Uterus (tissue), 2 donors: Measurements from ENCODE around the gene ZMYND11.

Source experiments
- POLR2A ChIP-seq, 2 donors: fragments of 450-650 bp; IDR thresholded peaks; one replicate each; pipeline ENCODE4 v1.6.1; 2016; ENCODE audit warnings: antibody characterized with exemption in 2 of 2, mild to moderate bottlenecking in 1 of 2, moderate library complexity in 1 of 2
- TF ChIP-seq, protein P1 (sequence below), 4 experiments: fragments of 200-600 bp in 2 of 4; fragments of 450-650 bp in 2 of 4; sonication (generic) in 2 of 4; IDR thresholded peaks; one replicate each; pipeline ENCODE4 v1.5.1; 2016 to 2019; ENCODE audit warnings: antibody characterized with exemption in 4 of 4, mild to moderate bottlenecking in 2 of 4, moderate library complexity in 1 of 4

DNA sequence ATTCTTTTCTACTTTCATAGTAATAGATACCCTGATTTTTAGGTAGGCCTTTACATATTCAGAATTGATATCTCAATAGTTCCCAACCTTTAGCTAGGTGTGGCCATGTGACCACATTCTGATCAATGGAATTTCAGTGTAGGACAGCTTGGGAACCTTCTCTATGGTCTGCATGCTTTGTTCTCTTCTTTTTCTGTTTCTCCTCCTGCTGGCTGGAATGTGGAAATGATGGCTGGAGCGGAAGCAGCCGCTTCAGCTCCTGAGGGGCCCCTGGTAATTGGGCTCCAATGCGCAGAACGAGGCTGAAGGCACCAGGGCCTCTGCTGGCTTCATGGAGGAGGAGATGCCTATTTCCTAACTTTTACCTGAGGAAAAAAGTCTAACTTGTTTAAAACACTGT is 152.6 kb downstream of the ZMYND11 start:
- TF ChIP-seq, protein P1, sequence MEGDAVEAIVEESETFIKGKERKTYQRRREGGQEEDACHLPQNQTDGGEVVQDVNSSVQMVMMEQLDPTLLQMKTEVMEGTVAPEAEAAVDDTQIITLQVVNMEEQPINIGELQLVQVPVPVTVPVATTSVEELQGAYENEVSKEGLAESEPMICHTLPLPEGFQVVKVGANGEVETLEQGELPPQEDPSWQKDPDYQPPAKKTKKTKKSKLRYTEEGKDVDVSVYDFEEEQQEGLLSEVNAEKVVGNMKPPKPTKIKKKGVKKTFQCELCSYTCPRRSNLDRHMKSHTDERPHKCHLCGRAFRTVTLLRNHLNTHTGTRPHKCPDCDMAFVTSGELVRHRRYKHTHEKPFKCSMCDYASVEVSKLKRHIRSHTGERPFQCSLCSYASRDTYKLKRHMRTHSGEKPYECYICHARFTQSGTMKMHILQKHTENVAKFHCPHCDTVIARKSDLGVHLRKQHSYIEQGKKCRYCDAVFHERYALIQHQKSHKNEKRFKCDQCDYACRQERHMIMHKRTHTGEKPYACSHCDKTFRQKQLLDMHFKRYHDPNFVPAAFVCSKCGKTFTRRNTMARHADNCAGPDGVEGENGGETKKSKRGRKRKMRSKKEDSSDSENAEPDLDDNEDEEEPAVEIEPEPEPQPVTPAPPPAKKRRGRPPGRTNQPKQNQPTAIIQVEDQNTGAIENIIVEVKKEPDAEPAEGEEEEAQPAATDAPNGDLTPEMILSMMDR (IDR thresholded peaks at IDR 0.05): no peak
- TF ChIP-seq POLR2A (IDR thresholded peaks at IDR 0.05): no peak
